Glomerular endothelial cell (primary cell): ENCODE measurements around the gene KLHL18. TPM values are rescaled to one million over a fixed set of nuclear protein-coding genes. Genes with fewer than 3 reads are reported as not detected.

Experiments used
- DNase-seq: peaks from one replicate; pipeline ENCODE4 v3.0.0-alpha.2; 2011; ENCODE audit warnings: low read depth, low spot score; ENCODE audit errors: extremely low read depth
- total RNA-seq: library from RNA; depleted of rRNA; stranded (reverse); fragments of >200 nt; gene quantifications from 2 replicates; pipeline ENCODE4 v1.2.3, GENCODE V29; 2015

Gene KLHL18
- total RNA-seq, 1 donor from 2014 or later: 23.9 TPM

- no peak for DNase-seq
Observed at GRCh38 chr3:47385796-47386195, 103.1 kb downstream of the KLHL18 start.

- no peak for DNase-seq
Observed at GRCh38 chr3:47392933-47393332, 110.2 kb downstream of the KLHL18 start.

- DNase-seq: no peak
Observed at GRCh38 chr3:47394140-47394870, 111.6 kb downstream of the KLHL18 start.

- no peak for DNase-seq
Observed at GRCh38 chr3:47394881-47395280, 112.1 kb downstream of the KLHL18 start.

Other genes with a start within 250 kb of the KLHL18 start
- gene SETD2, start 118.8 kb upstream of the KLHL18 start, total RNA-seq: 30.0 and 43.2 TPM in 2 replicates
- gene KIF9, start 145 bp upstream of the KLHL18 start, total RNA-seq: 13.9 TPM in 2 replicates
- 50.8 and 231 TPM in 2 replicates for gene PTPN23, start 98.1 kb downstream of the KLHL18 start, total RNA-seq
- gene SCAP, start 193.0 kb downstream of the KLHL18 start, total RNA-seq: 55.0 and 63.8 TPM in 2 replicates
- gene ELP6, start 230.8 kb downstream of the KLHL18 start, total RNA-seq: 23.4 and 32.5 TPM in 2 replicates